Astrocyte (in vitro differentiated cells and primary cell): Measurements from ENCODE around the gene HDAC10. TPM values are rescaled to one million over a fixed set of nuclear protein-coding genes. Genes with fewer than 3 reads are reported as not detected.

Experiments used
- DNase-seq: peaks from one replicate; pipeline ENCODE4 v3.0.0-alpha.2; 2010; ENCODE audit warnings: low read depth
- FAIRE-seq: peaks from 2 replicates; lab custom pipeline; 2011; peaks lifted over from hg19 to GRCh38; lab: Jason Lieb, UNC
- H2AFZ ChIP-seq: 2 replicates; pipeline ENCODE4 v1.6.0; 2012; ENCODE audit warnings: low read depth, low read length, inconsistent platforms
- H3K27ac ChIP-seq: 2 replicates; pipeline ENCODE4 v1.5.1; 2011; ENCODE audit warnings: low read depth, low read length, inconsistent platforms
- H3K27me3 ChIP-seq: 2 replicates; pipeline ENCODE4 v1.6.0; 2011; ENCODE audit warnings: low read length, inconsistent platforms; ENCODE audit not compliant: insufficient read depth
- H3K36me3 ChIP-seq: 2 replicates; pipeline ENCODE4 v1.5.1; 2011; ENCODE audit warnings: low read length, inconsistent platforms; ENCODE audit not compliant: insufficient read depth
- H3K4me1 ChIP-seq: 2 replicates; pipeline ENCODE4 v1.5.1; 2011; ENCODE audit warnings: low read length, inconsistent platforms; ENCODE audit not compliant: insufficient read depth
- H3K4me2 ChIP-seq: 2 replicates; pipeline ENCODE4 v1.6.0; 2012; ENCODE audit warnings: low read length, inconsistent platforms
- H3K4me3 ChIP-seq: 2 replicates; pipeline ENCODE4 v1.5.1; 2011; ENCODE audit warnings: low read depth, mild to moderate bottlenecking, low read length, inconsistent platforms; ENCODE audit not compliant: insufficient read depth
- H3K79me2 ChIP-seq: 2 replicates; pipeline ENCODE4 v1.6.0; 2012; ENCODE audit warnings: mild to moderate bottlenecking, low read length, inconsistent platforms; ENCODE audit not compliant: insufficient read depth
- H3K9ac ChIP-seq: 2 replicates; pipeline ENCODE4 v1.6.0; 2012; ENCODE audit warnings: mild to moderate bottlenecking, low read length, inconsistent platforms
- H3K9me3 ChIP-seq: 2 replicates; pipeline ENCODE4 v1.5.1; 2012; ENCODE audit warnings: low read depth, mild to moderate bottlenecking, low read length, inconsistent platforms; ENCODE audit not compliant: insufficient read depth
- H4K20me1 ChIP-seq: 2 replicates; pipeline ENCODE4 v1.6.0; 2012; ENCODE audit warnings: low read length, inconsistent platforms; ENCODE audit not compliant: insufficient read depth
- H3K27ac Mint-ChIP-seq: one replicate; pipeline ENCODE4 v1.8.0; 2021; ENCODE audit warnings: mild to moderate bottlenecking, mixed read lengths; ENCODE audit not compliant: unreplicated experiment
- H3K27me3 Mint-ChIP-seq: one replicate; pipeline ENCODE4 v1.8.0; 2021; ENCODE audit warnings: low read depth, mixed read lengths; ENCODE audit not compliant: unreplicated experiment
- H3K36me3 Mint-ChIP-seq: one replicate; pipeline ENCODE4 v1.8.0; 2021; ENCODE audit warnings: low read depth, mixed read lengths; ENCODE audit not compliant: unreplicated experiment
- H3K4me1 Mint-ChIP-seq: one replicate; pipeline ENCODE4 v1.8.0; 2021; ENCODE audit warnings: low read depth, mixed read lengths; ENCODE audit not compliant: unreplicated experiment
- H3K4me3 Mint-ChIP-seq: one replicate; pipeline ENCODE4 v1.8.0; 2021; ENCODE audit warnings: mild to moderate bottlenecking, moderate library complexity, mixed read lengths; ENCODE audit not compliant: unreplicated experiment
- H3K9me3 Mint-ChIP-seq: one replicate; pipeline ENCODE4 v1.8.0; 2021; ENCODE audit warnings: mild to moderate bottlenecking, mixed read lengths; ENCODE audit not compliant: unreplicated experiment
- CTCF ChIP-seq: IDR thresholded peaks from 2 replicates; pipeline ENCODE4 v1.5.1; 2011; ENCODE audit warnings: low read depth, mild to moderate bottlenecking, inconsistent platforms, low read length, moderate library complexity; ENCODE audit not compliant: insufficient read depth
- EZH2 ChIP-seq: IDR thresholded peaks from 2 replicates; pipeline ENCODE4 v1.6.1; 2012; ENCODE audit warnings: mild to moderate bottlenecking, low read length, inconsistent platforms; ENCODE audit not compliant: insufficient read depth
- total RNA-seq: library from RNA; stranded (reverse); gene quantifications from 2 replicates; pipeline ENCODE4 v1.2.1, GENCODE V29; 2021

Gene HDAC10
- total RNA-seq, 1 donor from 2014 or later: 46.5 TPM

GRCh38 chr22:50284479-50284878, 33.4 kb upstream of the HDAC10 start:
- H3K27ac ChIP-seq: no peak overlapping the region
- H3K36me3 ChIP-seq: peaks cover 15% of the 10 kb centered on the region
- no peaks in the 10 kb centered on the region for H3K27me3 ChIP-seq
- H3K4me2 ChIP-seq: no peak overlapping the region
- H4K20me1 ChIP-seq: peaks cover 54% of the 10 kb centered on the region
- no peak overlapping the region for H3K4me3 ChIP-seq
- H3K4me1 Mint-ChIP-seq: peaks cover 2% of the 10 kb centered on the region
- peaks cover 41% of the 10 kb centered on the region for H3K79me2 ChIP-seq
- peak overlapping the region; percentile 26 for H3K27ac Mint-ChIP-seq
- peaks cover 14% of the 10 kb centered on the region for H3K4me1 ChIP-seq
- no peaks in the 10 kb centered on the region for H3K9me3 Mint-ChIP-seq
- H3K9ac ChIP-seq: no peak overlapping the region
- TF ChIP-seq EZH2 (no peak), CTCF (no peak)
- no peak overlapping the region for H3K4me3 Mint-ChIP-seq
- FAIRE-seq (no peak), DNase-seq (no peak)
- H3K36me3 Mint-ChIP-seq: no peaks in the 10 kb centered on the region
- H3K9me3 ChIP-seq: no peaks in the 10 kb centered on the region
- no peaks in the 10 kb centered on the region for H3K27me3 Mint-ChIP-seq
- no peak overlapping the region for H2AFZ ChIP-seq

GRCh38 chr22:50283821-50284220, 32.8 kb upstream of the HDAC10 start:
- peaks cover 14% of the 10 kb centered on the region for H3K4me1 ChIP-seq
- no peak overlapping the region for H2AFZ ChIP-seq
- no peak for TF ChIP-seq CTCF
- DNase-seq (no peak), FAIRE-seq (no peak)
- H3K36me3 ChIP-seq: peaks cover 15% of the 10 kb centered on the region
- no peak overlapping the region for H3K4me3 ChIP-seq
- peaks cover 51% of the 10 kb centered on the region for H4K20me1 ChIP-seq
- H3K4me1 Mint-ChIP-seq: peaks cover 2% of the 10 kb centered on the region
- H3K9me3 ChIP-seq: no peaks in the 10 kb centered on the region
- no peaks in the 10 kb centered on the region for H3K27me3 Mint-ChIP-seq
- H3K27ac ChIP-seq: no peak overlapping the region
- H3K4me2 ChIP-seq: no peak overlapping the region
- H3K27me3 ChIP-seq: no peaks in the 10 kb centered on the region
- no peaks in the 10 kb centered on the region for H3K9me3 Mint-ChIP-seq
- H3K79me2 ChIP-seq: peaks cover 34% of the 10 kb centered on the region
- H3K36me3 Mint-ChIP-seq: no peaks in the 10 kb centered on the region
- H3K27ac Mint-ChIP-seq: no peak overlapping the region
- H3K9ac ChIP-seq: no peak overlapping the region
- H3K4me3 Mint-ChIP-seq: no peak overlapping the region

- Histone ChIP-seq H3K27me3 (no peaks in the 10 kb centered on the region), H2AFZ (no peak overlapping the region), H3K79me2 (peaks cover 21% of the 10 kb centered on the region), H3K9me3 (no peaks in the 10 kb centered on the region), H3K36me3 (peaks cover 12% of the 10 kb centered on the region), H3K27ac (peak overlapping the region; percentile 45), H3K4me1 (peaks cover 14% of the 10 kb centered on the region), H3K4me3 (no peak overlapping the region), H4K20me1 (peaks cover 41% of the 10 kb centered on the region), H3K9ac (peak overlapping the region; percentile 47), H3K4me2 (peak overlapping the region; percentile 66)
- no peaks in the 10 kb centered on the region for H3K27me3 Mint-ChIP-seq
- H3K9me3 Mint-ChIP-seq: no peaks in the 10 kb centered on the region
- FAIRE-seq (no peak), DNase-seq (peak; percentile 78)
- H3K4me1 Mint-ChIP-seq: peaks cover 2% of the 10 kb centered on the region
- TF ChIP-seq EZH2 (no peak), CTCF (no peak)
- H3K36me3 Mint-ChIP-seq: no peaks in the 10 kb centered on the region
- no peak overlapping the region for H3K4me3 Mint-ChIP-seq
- H3K27ac Mint-ChIP-seq: peak overlapping the region; percentile 34
These were observed 31.5 kb upstream of the HDAC10 start for GRCh38 chr22:50282361-50283155.
